KOPT-K1 (cell line): Measurements from ENCODE around the gene DIP2B.
"Not testable (repeated sequence)": the region's sequence is repeated elsewhere in the genome, so short reads cannot be mapped to it uniquely, and the experiment has no call there.

Source experiments
- H3K27ac ChIP-seq: fragments of 200-600 bp; sonication (generic); 2 replicates; pipeline ENCODE4 v1.5.1; 2016; ENCODE audit warnings: antibody characterized with exemption, mild to moderate bottlenecking, low read depth, low read length; ENCODE audit not compliant: poor library complexity, severe bottlenecking
- H3K36me3 ChIP-seq: fragments of 200-600 bp; sonication (generic); 2 replicates; pipeline ENCODE4 v1.5.1; 2017; ENCODE audit warnings: antibody characterized with exemption, mild to moderate bottlenecking, low read length, moderate library complexity; ENCODE audit not compliant: insufficient read depth
- H3K9me3 ChIP-seq: fragments of 200-600 bp; sonication (generic); 2 replicates; pipeline ENCODE4 v1.5.1; 2017; ENCODE audit warnings: antibody characterized with exemption, low read length, mild to moderate bottlenecking; ENCODE audit not compliant: insufficient read depth, poor library complexity, severe bottlenecking

DIP2B gene, protein sequence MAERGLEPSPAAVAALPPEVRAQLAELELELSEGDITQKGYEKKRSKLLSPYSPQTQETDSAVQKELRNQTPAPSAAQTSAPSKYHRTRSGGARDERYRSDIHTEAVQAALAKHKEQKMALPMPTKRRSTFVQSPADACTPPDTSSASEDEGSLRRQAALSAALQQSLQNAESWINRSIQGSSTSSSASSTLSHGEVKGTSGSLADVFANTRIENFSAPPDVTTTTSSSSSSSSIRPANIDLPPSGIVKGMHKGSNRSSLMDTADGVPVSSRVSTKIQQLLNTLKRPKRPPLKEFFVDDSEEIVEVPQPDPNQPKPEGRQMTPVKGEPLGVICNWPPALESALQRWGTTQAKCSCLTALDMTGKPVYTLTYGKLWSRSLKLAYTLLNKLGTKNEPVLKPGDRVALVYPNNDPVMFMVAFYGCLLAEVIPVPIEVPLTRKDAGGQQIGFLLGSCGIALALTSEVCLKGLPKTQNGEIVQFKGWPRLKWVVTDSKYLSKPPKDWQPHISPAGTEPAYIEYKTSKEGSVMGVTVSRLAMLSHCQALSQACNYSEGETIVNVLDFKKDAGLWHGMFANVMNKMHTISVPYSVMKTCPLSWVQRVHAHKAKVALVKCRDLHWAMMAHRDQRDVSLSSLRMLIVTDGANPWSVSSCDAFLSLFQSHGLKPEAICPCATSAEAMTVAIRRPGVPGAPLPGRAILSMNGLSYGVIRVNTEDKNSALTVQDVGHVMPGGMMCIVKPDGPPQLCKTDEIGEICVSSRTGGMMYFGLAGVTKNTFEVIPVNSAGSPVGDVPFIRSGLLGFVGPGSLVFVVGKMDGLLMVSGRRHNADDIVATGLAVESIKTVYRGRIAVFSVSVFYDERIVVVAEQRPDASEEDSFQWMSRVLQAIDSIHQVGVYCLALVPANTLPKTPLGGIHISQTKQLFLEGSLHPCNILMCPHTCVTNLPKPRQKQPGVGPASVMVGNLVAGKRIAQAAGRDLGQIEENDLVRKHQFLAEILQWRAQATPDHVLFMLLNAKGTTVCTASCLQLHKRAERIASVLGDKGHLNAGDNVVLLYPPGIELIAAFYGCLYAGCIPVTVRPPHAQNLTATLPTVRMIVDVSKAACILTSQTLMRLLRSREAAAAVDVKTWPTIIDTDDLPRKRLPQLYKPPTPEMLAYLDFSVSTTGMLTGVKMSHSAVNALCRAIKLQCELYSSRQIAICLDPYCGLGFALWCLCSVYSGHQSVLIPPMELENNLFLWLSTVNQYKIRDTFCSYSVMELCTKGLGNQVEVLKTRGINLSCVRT (N-terminal part only)

DNA sequence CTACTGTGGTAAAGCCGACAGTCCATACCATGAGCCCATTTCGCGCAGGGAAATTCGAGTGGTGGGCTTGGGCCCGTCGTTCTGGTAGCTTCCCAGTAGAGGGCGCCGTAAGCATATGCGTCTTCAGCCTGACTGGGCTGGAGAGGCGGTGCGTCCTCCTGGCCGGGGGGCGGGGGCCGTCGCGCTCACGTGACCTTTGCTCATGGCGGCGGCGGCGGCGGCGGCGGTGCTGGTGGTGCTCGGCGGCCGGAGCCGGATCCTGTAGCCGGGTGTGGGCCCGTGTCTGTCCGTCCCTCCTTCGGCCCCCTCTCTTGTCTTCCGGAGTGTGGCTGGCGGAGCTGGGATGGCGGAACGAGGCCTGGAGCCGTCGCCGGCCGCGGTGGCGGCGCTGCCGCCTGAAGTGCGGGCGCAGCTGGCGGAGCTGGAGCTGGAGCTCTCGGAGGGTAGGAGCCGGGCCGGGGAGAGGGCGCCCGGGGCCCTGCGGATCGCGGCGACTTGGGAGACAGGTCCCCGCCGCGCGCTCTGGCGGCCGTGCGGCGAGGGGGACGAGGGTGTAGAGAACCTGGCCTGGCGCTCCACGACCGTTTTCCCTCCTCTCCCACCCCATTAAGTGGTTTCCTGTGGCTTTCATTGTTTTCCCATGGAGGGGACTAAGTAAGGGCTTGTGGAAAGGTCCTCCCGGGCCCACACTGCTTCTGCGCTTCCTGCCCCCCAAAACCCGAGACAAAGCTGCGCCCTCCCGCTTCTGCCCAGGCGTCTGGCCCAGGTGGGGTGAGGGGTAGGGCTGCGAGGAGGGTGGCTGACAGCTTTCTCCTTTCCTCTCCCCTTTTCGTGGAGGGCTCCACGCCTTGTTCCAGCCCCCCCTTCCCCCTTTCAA is at the start of gene DIP2B:
Gene DIP2B (plus strand): TSS at position 188 of the 877 bp plus-strand sequence. CDS start 156 bp downstream, at position 344.
- Histone ChIP-seq H3K9me3 (peaks cover 2% of the 10 kb centered on the region), H3K27ac (peak within 1 kb of the TSS; percentile 73), H3K36me3 (no peaks in the 10 kb centered on the region)

DNA sequence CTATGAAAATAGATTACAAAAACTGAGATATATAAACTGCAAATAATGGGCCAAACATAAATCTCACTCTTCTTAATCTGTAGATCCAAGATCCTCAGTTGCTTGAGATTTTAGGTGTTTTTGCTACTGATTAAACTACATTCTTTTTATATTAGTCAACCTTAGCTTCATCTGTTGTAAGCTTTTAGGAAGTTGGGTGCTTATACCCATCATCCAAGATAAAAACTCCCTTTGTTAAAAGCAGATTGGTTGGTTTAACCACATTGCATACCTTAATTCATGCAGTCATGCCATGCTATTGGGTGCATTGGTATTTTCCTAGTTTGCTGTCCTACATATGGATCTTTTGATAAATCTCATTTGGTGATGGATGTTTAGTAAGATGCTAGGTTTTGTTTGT is 46.2 kb upstream of the DIP2B start:
- peaks cover 100% of the 10 kb centered on the region for H3K36me3 ChIP-seq
- H3K9me3 ChIP-seq = peaks cover 3% of the 10 kb centered on the region
- H3K27ac ChIP-seq = no peak overlapping the region

DNA sequence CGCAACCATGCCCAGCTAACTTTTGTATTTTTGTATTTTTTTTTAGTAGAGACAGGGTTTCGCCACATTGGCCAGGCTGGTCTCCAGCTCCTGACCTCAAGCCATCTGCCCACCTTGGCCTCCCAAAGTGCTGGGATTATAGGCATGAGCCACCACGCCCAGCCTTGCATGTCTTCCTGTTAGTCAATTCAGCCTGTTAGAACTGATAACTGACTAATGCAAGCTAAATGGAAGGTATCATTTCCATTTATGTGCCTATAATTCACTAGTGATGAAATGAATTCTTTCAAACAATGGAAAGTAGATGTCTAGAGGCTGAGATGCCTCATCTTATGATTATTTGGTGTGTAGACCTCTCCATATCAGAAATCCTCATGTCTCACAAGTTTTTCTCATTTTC is 37.3 kb upstream of the DIP2B start:
- Histone ChIP-seq H3K36me3 (peaks cover 97% of the 10 kb centered on the region), H3K9me3 (peaks cover 19% of the 10 kb centered on the region), H3K27ac (no peak overlapping the region)

DNA sequence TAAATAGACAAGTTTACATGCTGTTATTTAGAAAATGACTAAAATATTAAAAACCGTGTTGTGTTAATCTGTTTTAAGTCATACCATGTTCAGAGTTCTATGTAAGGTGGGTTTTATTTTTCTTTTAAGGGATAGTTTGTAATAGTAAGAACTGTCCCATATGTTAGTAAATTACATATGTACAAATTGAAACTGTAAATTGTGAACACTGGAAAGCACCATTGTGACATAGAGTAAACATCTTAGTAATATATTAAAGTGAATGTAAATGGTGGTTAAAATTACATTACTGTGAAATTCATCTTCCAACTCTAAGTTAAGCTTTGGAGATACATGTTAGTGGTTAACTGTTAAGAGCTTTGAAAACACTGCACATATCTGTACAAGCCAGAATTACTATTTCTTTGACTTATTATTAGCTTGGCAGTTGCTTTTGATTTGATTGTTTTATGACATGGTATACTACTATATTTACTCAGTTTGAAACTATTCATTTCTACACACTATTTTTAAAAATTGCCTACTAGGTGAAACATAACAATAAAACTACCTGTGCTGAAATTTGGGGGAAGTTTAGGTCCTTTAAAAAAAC is 27.4 kb upstream of the DIP2B start:
- no peak overlapping the region for H3K27ac ChIP-seq
- H3K9me3 ChIP-seq = no peaks in the 10 kb centered on the region
- H3K36me3 ChIP-seq = peaks cover 77% of the 10 kb centered on the region

DNA sequence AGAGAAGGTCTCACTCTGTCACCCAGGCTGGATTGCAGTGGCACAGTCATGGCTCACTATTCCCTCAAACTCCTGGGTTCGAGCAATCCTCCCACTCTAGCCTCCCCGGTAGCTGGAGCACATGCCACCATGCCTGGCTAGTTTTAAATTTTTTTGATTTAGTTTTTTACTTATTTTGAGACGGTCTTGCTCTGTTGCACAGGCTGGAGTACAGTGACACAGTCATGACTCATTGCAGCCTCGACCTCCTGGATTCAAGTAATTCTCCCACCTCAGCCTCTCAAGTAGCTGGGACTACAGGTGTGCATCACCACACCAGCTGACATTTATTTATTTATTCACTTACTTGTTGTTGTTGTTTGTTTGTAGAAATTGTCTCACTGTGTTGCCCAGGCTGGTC is 22.2 kb upstream of the DIP2B start:
- Histone ChIP-seq H3K9me3 (no peaks in the 10 kb centered on the region), H3K36me3 (peaks cover 26% of the 10 kb centered on the region), H3K27ac (no peak overlapping the region)

DNA sequence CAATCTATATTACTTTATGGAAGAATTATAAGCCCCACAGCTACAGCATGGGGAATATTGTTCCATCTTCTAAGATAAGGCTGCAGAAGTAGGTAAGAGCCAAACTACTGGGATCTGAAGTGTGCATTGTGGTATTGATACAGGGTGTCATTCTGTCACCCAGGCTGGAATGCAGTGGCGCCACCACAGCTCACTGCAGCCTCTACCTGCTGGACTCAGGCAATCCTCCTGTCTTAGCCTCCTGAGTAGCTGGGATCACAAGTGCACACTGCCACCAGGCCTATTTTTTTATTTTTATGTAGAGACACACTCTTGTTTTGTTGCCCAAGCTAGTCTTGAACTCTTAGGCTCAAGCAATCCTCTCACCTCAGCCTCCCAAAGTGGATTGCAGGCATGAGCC is 21.3 kb upstream of the DIP2B start:
- H3K36me3 ChIP-seq = peaks cover 17% of the 10 kb centered on the region
- H3K27ac ChIP-seq = no peak overlapping the region
- H3K9me3 ChIP-seq = no peaks in the 10 kb centered on the region

DNA sequence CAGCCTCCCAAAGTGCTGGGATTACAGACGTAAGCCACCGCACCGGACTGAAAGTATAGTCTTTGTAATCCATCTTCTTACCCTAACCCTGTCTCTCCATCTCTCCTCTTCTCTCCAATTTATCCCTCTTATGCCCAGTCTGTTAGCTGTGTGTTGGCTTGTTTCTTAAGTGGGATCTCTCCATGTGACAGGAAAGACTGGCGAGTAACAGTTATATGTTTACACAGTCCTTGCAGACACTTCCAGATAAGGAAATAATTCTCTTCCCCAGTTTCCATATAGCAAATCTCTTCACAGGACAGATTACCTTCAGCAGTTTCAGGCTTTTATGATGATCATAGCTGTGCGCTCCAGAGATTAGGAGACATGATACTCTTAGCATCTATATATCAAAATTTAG is 16.0 kb upstream of the DIP2B start:
- Histone ChIP-seq H3K9me3 (peaks cover 32% of the 10 kb centered on the region), H3K27ac (no peak overlapping the region), H3K36me3 (no peaks in the 10 kb centered on the region)

DNA sequence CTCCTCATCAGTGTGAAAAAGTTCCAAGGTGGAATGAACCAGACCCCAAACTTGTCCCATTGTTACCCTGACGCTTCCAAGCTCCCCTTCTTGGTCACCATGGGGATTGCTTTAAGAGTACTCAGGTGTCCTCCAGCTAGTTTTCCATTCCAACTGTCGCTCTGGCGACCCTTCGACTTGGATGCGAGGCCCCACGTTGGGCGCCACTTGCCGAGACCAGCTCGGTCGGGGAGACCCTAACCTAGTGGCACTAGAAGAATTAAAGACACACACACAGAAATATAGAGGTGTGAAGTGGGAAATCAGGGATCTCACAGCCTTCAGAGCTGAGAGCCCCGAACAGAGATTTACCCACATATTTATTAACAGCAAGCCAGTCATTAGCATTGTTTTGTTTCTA is 6.7 kb upstream of the DIP2B start:
- not testable (repeated sequence) for H3K27ac ChIP-seq, H3K36me3 ChIP-seq
- peaks cover 65% of the 10 kb centered on the region for H3K9me3 ChIP-seq

DNA sequence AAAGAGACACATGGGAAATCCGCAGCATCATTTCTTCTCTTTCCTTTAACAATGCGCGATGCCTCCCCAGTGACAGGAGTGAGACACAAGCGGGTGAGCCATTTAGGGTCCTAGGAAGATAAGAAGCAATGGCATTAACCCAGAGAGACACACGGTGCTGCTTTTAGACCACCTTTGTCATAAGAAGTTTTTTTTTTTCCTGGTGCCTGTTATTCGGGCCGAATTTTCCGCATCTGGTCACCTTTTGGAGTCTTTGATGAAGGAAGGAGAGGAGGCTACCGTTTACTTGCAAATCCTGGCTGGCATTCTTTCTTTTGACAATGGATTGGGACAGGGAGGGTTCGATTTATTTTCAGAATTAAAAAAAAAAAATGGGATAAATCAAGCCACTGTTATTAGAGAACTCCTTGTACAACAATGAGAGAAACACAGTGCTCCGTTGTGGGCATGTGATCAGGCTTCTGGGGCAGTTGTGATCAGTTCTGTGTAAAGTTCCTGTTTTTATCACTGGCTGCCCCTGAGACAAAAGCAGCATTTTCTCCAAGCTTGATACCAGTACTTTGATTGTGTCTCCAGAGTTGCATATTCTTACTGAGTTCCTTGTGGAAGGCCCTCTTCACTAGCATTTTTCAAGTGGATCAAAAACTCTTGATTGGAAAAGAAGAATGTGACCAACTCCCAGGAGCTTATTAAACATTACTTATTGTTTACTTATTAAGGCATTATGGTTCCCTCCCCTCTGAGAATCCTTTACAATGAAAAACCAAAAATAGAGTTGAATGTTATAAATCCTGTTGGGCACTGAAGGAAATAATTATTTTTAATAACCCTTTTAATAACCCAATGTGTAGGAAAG is 1.1 kb downstream of the DIP2B start:
- Histone ChIP-seq H3K27ac (peak overlapping the region; percentile 73), H3K36me3 (no peaks in the 10 kb centered on the region), H3K9me3 (no peaks in the 10 kb centered on the region)

DNA sequence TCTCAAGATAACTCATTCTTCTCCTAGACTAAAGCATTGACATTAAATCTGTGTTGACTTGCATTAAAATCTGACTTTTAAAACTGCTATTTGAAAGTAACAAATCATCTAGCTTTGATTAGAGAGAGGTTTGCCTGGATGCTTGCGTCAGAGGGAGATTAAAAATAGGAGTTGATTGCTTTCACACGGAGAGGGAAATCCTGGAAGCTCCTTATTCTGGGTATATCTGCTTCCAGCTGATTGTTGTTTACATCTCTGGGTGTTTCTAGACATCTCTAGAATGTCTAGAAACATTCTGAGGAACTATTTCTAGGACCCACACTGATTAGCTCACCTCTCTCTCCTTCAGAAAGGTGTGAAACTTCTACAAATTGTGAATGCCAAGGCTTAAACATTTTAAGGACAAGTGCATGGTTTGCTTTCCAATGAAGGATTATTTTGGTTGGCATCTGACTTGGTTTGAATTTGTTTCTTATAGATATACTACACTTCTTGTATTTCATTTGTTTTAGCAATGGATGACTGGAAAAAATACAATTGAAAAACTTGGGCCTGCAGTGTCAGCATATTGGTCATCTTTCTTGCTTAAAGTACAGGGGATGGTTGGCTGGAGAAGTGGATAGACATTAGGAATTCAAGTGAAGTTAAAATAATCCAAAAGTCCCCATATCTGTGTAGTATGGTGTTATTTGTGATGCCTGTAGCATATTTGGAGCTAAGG is 2.1 kb downstream of the DIP2B start:
- H3K36me3 ChIP-seq = no peaks in the 10 kb centered on the region
- no peak overlapping the region for H3K27ac ChIP-seq
- no peaks in the 10 kb centered on the region for H3K9me3 ChIP-seq

DNA sequence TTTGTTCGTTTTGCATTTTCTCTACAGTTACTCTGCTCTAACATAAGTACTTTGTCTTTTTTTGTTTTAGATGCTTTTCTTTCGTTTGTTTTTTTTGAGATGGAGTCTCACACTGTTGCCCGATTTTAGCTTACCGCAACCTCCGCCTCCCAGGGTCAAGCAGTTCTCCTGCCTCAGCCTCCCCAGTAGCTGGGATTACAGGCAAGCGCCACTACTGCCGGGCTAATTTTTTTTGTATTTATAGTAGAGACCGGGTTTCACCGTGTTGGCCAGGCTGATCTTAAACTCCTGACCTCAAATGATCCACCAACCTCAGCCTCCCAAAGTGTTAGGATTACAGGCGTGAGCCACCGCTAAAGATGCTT is 2.7 kb downstream of the DIP2B start:
- H3K36me3 ChIP-seq = no peaks in the 10 kb centered on the region
- H3K9me3 ChIP-seq = no peaks in the 10 kb centered on the region
- H3K27ac ChIP-seq = no peak overlapping the region

DNA sequence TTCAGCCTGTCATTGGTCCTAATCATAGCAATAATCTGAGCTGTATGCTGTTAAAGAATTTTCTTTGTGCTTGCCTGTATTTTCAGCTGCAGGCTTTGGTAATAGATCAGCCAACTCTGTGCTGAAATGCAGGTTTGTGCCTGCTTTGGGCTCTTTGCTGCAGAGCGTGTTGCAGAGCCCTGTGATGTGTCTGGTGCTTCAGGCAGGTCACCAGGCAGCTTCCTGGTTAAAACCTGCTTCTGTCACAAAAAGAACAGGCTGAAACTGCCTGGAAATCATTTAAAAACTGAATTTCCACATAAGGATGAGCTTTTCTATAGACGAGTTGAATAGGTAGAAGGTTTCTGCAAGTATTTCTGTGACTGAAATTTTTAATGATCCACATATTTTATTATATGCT is 3.1 kb downstream of the DIP2B start:
- Histone ChIP-seq H3K36me3 (no peaks in the 10 kb centered on the region), H3K9me3 (no peaks in the 10 kb centered on the region), H3K27ac (no peak overlapping the region)

DNA sequence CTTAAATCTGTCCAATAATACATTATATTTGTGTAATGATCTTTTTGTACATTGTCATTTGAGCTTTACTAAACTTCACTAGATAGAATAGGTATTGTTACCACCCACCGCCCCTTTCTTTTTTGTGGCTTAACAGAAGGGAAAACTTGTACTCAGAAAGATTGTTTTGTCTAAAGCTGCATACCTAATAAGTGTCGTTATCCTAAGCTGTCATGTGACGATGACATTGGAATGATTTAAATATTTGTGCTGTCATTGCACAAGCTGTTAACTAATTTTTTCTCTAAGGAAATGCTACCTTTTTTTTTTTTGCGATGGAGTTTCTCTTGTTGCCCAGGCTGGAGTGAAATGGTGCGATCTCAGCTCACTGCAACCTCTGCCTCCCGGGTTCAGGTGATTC is 3.6 kb downstream of the DIP2B start:
- Histone ChIP-seq H3K9me3 (no peaks in the 10 kb centered on the region), H3K36me3 (no peaks in the 10 kb centered on the region), H3K27ac (no peak overlapping the region)
